Measurements from ENCODE around the gene HYPK.

HYPK gene, protein sequence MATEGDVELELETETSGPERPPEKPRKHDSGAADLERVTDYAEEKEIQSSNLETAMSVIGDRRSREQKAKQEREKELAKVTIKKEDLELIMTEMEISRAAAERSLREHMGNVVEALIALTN

GRCh38 chr15:43800286-43801141 is at the start of gene HYPK:
TSS of gene HYPK (plus strand) at chr15:43800599. CDS start at chr15:43800623, 24 bp downstream.
- DNase-seq (ENCODE audit: low read depth), result peak; percentile 87

- no peak for DNase-seq (ENCODE audit: low read depth)
Observed at GRCh38 chr15:43751885-43752284, 48.5 kb upstream of the HYPK start.

DNA sequence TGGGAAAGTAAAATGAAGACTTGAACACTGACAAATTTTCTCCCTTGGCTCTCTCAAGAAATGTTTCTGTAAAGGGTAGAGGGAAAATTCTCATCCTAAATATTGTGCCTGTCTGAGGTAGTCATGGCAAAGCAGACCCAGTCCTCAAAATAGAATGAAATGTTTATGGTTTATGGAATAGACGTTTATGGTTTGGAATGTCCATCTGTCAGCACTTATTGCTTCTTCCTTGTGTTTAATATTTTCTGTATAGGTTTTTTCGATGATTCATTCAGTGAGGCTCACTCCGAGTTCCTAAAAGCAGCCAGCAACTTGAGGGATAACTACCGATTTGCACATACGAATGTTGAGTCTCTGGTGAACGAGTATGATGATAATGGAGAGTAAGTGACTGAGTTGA is 37.6 kb upstream of the HYPK start:
- DNase-seq (ENCODE audit: low read depth), result no peak

DNA sequence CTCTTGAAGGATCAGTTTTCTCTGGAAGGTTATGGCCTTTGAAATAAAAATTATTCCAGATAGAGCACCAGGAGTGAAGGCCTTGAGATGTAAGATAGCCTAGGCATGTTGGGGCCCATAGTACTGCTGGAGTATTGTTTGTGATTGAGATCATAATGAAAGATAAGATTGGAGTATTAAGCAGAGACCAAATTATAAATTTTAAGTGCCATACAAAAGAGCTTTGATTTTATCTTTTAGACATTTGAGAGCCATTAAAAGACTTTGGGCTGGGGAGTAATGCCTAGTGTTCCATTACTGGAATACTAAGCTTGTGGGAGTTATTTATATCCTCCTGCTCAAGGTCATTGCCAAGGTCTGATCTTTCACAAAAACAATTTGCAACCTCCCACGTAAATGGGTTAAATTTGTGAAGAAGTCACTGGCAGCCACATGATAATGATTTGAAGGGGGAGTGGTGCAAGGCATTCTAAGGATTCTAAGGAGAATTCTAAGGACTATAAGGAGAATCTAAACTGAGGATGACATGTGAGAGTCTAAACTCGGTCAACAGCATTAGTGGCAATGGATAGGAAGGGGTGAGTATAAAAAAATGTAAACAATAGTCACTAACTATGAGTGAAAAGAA is 36.5 kb upstream of the HYPK start:
- no peak for DNase-seq (ENCODE audit: low read depth)

GRCh38 chr15:43769584-43770228 is 30.7 kb upstream of the HYPK start:
- no peak for DNase-seq (ENCODE audit: low read depth)

DNA sequence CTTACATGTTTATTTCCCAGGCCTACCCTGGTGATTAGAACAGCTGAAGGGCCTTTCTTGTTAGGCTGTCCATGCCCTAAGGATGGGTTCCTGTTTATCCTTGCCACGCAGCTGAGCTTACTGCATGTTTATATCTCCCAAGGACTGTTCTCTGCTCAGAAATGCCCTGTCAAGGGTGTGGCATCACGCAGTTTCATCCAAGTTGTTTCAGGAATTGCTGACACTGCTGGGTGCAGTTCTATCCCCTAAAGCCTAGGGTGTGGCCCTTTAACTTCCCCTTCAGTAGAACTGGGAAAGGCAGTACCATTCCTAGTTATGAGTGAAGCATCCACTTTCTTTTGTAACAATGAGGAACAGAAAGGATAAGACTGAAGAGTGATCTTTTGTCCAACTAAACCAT is 28.6 kb upstream of the HYPK start:
- DNase-seq (ENCODE audit: low read depth), result no peak

GRCh38 chr15:43772624-43773023 is 27.8 kb upstream of the HYPK start:
- DNase-seq (ENCODE audit: low read depth), result no peak

DNA sequence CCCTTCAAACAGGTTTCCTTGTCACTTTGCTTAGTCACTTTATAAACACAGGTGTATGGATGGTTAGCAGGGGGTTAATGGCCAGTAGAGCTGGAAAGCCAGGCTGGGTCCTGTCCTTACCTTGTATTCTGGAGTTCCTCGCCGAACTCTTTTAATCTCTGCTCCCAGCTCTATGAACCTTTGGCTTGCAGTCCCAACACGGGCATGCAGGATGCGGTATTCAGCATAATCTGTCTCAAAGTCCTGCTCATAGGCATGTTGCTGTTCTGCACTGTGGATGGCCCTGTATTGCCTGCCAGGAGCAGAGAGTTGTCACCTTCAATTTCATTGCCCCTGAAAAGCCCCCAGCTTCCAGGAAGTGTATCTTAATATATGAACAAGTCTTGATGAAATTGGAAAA is 26.3 kb upstream of the HYPK start:
- no peak for DNase-seq (ENCODE audit: low read depth)

DNA sequence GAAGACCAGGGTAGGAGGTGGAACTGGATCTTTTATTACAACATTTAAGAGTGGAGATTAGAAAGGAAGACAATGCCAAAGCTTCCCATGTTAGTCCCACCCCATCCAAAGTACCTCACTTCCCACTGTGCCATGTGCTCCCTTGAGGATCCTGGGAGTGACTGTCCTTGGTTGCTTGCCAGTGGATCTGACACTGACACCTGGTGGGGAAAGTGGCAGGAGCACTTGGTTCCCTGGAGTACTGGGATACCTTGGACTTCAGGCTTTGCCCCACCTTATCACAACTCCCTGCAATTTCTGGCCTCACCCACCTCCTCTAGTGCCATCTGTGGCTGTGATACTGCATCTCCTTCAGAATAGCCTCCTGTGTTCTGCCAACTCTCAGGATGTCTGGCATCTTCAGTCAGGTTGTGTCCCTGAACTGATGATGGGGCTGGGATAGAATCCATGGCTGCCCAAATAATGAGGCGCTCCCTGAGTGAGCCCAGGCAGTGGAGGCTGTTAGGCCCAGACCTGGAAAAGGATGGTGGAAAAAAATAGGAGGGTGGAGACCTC is 24.9 kb upstream of the HYPK start:
- no peak for DNase-seq (ENCODE audit: low read depth)

DNA sequence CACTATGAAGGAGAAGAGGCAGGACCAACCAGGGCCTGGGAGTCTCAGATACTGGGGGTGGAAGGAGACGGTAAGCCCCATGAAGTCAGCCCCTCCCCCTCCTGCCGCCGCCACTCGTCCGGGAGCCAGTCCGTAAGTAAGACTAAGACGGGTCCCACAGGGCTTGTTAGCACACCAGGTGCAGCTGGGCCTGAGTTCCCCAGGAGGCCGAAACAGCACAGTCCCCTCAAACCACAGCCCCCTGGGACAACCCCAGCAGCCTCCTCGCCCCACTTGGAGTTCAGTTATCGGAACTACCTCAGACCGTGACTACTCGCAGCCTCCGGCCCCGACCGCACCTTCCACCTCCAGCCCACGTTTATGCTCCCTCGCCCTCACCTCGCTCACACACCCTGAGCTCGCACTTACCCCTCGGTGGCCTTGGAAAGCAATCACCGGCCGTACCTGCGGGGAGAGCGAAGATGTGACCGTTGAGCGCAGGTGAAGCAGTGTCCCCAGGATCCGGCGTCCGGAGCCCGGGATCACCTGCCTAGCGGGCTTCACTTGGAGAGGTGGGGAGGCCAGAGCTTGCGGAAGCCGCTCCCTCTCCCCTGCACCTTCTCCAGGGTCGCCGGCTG is 24.2 kb upstream of the HYPK start:
- DNase-seq (ENCODE audit: low read depth), result no peak

DNA sequence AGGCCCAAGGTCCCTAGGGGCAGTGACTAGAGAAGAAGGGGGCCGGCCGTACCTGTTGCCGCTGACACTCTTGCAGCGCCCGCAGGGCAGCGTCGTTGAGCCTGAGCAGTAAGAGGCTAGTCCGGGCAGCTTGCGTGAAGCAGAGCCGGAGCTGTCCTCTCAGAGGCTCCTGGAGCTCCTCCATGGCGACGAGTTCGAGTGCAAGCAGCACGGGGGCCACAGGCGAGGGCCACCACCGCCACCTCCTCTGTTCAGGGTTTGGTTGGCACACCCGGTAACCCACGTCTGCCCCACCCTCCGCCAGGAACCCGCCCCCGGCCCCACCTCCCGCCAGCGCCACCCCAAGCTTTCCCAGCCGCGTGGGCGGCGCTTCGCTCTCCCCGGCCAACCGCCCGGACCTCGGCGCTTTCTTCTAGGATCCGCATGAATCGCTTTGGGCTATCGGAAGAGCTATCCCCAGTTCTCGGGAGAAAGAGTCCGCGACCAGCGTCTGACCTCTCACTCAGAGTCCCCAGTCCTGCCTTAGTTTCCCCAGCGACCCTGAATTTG is 23.6 kb upstream of the HYPK start, which contains the start of gene ELL3:
TSS of gene ELL3 (minus strand) at position 249 of the 549 bp plus-strand sequence. CDS start at position 184, 65 bp downstream.
- DNase-seq (ENCODE audit: low read depth), result peak; percentile 57

- DNase-seq (ENCODE audit: low read depth), result peak; percentile 82
Observed at GRCh38 chr15:43777267-43777914, 23.0 kb upstream of the HYPK start.

GRCh38 chr15:43779016-43779415 is 21.4 kb upstream of the HYPK start:
- no peak for DNase-seq (ENCODE audit: low read depth)

GRCh38 chr15:43789409-43789808 is 11.0 kb upstream of the HYPK start:
- DNase-seq (ENCODE audit: low read depth), result no peak

- DNase-seq (ENCODE audit: low read depth), result peak; percentile 100
Observed at GRCh38 chr15:43791993-43792760, 8.2 kb upstream of the HYPK start, which contains the start of gene SERF2. TSS of gene SERF2 (plus strand) at chr15:43792320. CDS start at chr15:43792377, 57 bp downstream.

DNA sequence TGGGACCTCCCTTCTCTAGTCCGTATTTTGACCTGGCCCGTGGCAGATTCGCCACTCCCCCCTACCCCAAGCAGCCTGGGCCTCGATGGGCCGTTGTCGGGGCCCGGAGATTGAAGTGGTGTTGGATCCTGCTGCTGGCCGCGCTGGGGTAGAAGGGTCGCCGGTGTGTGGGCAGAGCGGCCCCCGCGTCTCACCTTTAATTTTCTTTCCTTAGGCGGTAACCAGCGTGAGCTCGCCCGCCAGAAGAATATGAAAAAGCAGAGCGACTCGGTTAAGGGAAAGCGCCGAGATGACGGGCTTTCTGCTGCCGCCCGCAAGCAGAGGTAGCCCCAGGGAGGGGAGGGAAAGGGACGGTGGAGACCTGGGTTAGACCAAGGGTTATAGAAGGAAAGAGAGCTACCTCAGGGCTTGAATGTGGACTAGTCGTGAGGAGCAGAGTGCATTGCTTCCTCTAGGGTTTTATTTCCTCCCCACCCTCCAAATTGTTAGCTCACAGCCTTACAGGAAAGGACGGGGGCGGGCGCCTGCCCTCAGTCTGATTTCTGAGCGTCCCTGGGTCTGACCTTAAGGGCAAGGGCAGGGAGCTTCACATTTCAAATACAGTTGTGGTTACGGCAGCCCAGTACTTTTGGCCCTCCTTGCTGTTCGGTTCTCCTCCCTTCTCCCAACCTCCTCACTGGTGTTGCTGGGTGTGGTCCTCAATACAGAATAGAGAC is 7.5 kb upstream of the HYPK start:
- no peak for DNase-seq (ENCODE audit: low read depth)

DNA sequence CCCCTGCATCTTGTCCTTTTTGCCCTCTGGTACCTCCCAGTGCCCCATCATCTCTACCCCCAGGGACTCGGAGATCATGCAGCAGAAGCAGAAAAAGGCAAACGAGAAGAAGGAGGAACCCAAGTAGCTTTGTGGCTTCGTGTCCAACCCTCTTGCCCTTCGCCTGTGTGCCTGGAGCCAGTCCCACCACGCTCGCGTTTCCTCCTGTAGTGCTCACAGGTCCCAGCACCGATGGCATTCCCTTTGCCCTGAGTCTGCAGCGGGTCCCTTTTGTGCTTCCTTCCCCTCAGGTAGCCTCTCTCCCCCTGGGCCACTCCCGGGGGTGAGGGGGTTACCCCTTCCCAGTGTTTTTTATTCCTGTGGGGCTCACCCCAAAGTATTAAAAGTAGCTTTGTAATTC is 6.8 kb upstream of the HYPK start:
- DNase-seq (ENCODE audit: low read depth), result no peak

DNA sequence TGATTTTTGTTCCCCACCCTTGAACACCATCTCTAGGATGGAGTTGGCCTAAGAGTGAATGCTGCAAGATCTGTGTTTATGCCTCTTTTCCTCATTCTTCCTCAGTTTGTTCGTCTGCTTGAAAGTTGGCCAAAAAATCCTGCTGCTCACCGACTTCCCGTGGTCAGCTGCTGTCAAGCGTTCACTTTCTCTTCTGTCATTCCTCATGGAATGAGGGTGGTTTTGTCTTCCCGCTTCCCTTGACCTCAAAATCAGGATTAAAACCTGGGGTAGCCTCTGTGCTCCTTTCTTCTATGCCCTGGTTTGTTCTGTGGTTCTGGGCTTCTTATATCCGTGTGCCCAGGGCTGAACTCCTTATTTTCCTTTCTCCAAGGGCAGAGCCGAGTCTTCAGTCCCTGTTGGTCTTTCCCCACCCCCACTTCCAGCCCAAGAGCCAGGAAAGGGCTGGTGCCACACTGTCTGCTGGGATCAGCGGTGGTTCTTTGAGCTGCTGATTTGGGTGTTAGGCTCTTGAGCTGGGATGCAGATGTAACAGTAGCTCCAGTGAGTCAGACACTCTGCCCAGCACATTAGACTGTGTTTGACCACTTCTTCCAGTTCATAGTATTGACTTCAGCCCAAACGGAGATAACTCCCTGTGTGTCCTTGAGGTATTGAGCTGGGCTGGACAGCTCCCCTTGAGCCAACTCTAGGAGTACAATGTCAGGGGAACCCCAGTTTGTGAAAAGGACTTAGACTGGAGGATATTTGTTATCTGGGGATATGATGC is 5.9 kb upstream of the HYPK start:
- no peak for DNase-seq (ENCODE audit: low read depth)

DNA sequence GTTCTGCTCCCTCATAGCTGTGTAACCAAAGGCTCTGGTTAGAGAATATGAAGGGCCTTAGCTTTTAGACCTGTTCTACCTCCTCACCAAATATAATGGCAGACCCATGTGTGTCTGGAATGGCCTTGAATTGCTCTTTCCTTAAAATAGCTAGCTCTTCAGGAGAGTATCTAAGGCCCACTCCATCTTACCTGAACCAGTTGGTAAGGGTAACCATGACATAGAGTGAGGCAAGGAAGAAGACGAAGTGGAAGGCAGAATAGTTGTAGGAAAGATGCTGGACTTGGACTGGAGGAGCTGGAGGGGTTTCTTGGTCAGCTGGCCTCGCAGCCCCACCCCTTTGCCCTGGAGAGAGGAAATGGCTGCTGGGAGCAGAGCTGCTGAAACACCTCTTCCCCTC is 5.2 kb upstream of the HYPK start:
- DNase-seq (ENCODE audit: low read depth), result no peak

All from activated T-cell treated with anti-CD3 and anti-CD28 coated beads for 24 hours (primary cell).